Neural progenitor cell (in vitro differentiated cells): ENCODE measurements around the gene SLC38A8.

Experiments used
- CTCF ChIP-seq: fragments of 200-600 bp; sonication (generic); IDR thresholded peaks from 2 replicates; pipeline ENCODE4 v1.5.1; 2017; ENCODE audit warnings: antibody characterized with exemption, mild to moderate bottlenecking
- EZH2 ChIP-seq: fragments of 200-600 bp; sonication (generic); IDR thresholded peaks from 2 replicates; pipeline ENCODE4 v1.6.1; 2017; ENCODE audit warnings: antibody characterized with exemption, mild to moderate bottlenecking, moderate library complexity
- EZH2phosphoT487 ChIP-seq: fragments of 200-600 bp; sonication (generic); IDR thresholded peaks from 2 replicates; pipeline ENCODE4 v1.6.1; 2017; ENCODE audit warnings: antibody characterized with exemption

- TF ChIP-seq CTCF (no peak), EZH2phosphoT487 (no peak), EZH2 (no peak)
Measured at GRCh38 chr16:84081446-84081989, 38.9 kb upstream of the SLC38A8 start.
